ENCODE measurements around the gene NOC2L.
A peak's percentile ranks its signal among the peaks of the same experiment; 100 is the strongest.

Gene NOC2L

GRCh38 chr1:929712-930632 is 29.1 kb downstream of the NOC2L start:
- DNase-seq (ENCODE audit: low read depth in 2 of 2), result no peak

GRCh38 chr1:928825-929661 is 30.0 kb downstream of the NOC2L start:
- DNase-seq (ENCODE audit: low read depth in 2 of 2), result no peak

- DNase-seq (ENCODE audit: low read depth in 2 of 2), result no peak
Measured at GRCh38 chr1:927748-928147, 31.3 kb downstream of the NOC2L start.

GRCh38 chr1:927234-927633 is 31.8 kb downstream of the NOC2L start:
- DNase-seq (ENCODE audit: low read depth in 2 of 2), result no peak

- no peak for DNase-seq (ENCODE audit: low read depth in 2 of 2)
Measured at GRCh38 chr1:925561-926421, 33.3 kb downstream of the NOC2L start.

- no peak for DNase-seq (ENCODE audit: low read depth in 2 of 2)
Measured at GRCh38 chr1:924656-925560, 34.1 kb downstream of the NOC2L start.

- DNase-seq (ENCODE audit: low read depth in 2 of 2), result no peak
Measured at GRCh38 chr1:923991-924655, 34.9 kb downstream of the NOC2L start.

- peak in 1 of 2 donors; percentile 45 for DNase-seq (ENCODE audit: low read depth in 2 of 2)
Measured at GRCh38 chr1:923131-923990, 35.7 kb downstream of the NOC2L start, which contains the start of gene SAMD11. SAMD11 (plus strand) TSS chr1:923923; CDS start chr1:924432, 509 bp downstream.

- no peak for DNase-seq (ENCODE audit: low read depth in 2 of 2)
Measured at GRCh38 chr1:921011-921837, 37.8 kb downstream of the NOC2L start.

GRCh38 chr1:920521-920920 is 38.5 kb downstream of the NOC2L start:
- no peak for DNase-seq (ENCODE audit: low read depth in 2 of 2)

- DNase-seq (ENCODE audit: low read depth in 2 of 2), result no peak
Measured at GRCh38 chr1:920010-920409, 39.0 kb downstream of the NOC2L start.

GRCh38 chr1:919271-919872 is 39.7 kb downstream of the NOC2L start:
- DNase-seq (ENCODE audit: low read depth in 2 of 2), result no peak

- DNase-seq (ENCODE audit: low read depth in 2 of 2), result no peak
Measured at GRCh38 chr1:918843-919242, 40.2 kb downstream of the NOC2L start.

- no peak for DNase-seq (ENCODE audit: low read depth in 2 of 2)
Measured at GRCh38 chr1:918353-918752, 40.7 kb downstream of the NOC2L start.

- no peak for DNase-seq (ENCODE audit: low read depth in 2 of 2)
Measured at GRCh38 chr1:917466-918091, 41.5 kb downstream of the NOC2L start.

- no peak for DNase-seq (ENCODE audit: low read depth in 2 of 2)
Measured at GRCh38 chr1:917076-917459, 42.0 kb downstream of the NOC2L start.
